GM10266 (cell line): ENCODE results near the gene HGFAC.

Experiments
- DNase-seq: peaks from one replicate; pipeline ENCODE4 v3.0.0; 2012; ENCODE audit errors: extremely low spot score
- TF ChIP-seq, protein P1 (sequence below): IDR thresholded peaks from 2 replicates; pipeline ENCODE4 v1.5.1; 2012; ENCODE audit warnings: mild to moderate bottlenecking, low read depth; ENCODE audit not compliant: control insufficient read depth, insufficient read depth; ENCODE audit errors: missing control alignments

The HGFAC gene

DNA sequence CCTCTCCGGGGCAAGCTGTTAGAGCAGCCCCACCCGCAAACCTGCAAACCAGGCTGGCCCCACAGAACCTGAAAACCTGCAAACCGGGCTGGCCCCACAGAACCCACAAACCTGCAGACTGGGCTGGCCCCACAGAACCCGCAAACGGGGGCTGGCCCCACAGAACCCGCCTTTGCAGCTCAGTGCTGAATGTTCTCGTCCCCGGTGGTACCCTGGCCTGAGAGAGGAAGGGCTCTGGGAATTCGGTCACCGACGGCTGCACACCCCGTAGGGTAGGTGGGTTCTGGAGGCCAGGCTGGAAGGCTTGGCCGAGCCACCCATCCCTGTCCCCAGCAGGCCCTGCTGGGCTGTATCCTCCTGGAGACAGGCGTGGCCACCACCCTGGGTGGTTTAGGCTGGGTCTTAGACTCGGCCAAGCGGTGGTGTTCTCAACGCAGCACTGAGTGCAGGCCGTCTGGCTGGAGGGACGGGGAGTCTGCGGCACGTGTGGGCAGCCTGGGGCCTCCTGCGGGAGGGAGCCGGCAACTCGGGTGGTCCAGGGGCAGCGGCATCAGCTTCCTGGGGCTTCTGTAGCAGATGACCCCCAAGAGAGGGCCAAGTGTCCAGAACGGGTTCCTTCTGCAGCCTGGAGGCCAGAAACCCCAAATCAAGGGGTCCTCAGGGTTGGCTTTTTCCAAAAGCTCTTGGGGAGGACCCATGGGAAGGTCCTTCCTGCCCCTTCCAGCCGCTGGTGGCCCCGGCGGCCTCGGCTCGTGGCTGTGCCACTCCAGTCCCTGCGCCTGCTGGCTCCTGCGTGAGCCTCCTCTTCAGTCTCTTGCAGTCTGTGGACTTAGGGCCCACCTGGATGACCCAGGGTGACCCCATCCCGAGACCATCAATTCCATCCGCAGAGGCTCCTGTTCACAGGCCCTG is 36.9 kb downstream of the HGFAC start:
- TF ChIP-seq, protein P1, sequence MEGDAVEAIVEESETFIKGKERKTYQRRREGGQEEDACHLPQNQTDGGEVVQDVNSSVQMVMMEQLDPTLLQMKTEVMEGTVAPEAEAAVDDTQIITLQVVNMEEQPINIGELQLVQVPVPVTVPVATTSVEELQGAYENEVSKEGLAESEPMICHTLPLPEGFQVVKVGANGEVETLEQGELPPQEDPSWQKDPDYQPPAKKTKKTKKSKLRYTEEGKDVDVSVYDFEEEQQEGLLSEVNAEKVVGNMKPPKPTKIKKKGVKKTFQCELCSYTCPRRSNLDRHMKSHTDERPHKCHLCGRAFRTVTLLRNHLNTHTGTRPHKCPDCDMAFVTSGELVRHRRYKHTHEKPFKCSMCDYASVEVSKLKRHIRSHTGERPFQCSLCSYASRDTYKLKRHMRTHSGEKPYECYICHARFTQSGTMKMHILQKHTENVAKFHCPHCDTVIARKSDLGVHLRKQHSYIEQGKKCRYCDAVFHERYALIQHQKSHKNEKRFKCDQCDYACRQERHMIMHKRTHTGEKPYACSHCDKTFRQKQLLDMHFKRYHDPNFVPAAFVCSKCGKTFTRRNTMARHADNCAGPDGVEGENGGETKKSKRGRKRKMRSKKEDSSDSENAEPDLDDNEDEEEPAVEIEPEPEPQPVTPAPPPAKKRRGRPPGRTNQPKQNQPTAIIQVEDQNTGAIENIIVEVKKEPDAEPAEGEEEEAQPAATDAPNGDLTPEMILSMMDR: no peak
- no peak for DNase-seq

DNA sequence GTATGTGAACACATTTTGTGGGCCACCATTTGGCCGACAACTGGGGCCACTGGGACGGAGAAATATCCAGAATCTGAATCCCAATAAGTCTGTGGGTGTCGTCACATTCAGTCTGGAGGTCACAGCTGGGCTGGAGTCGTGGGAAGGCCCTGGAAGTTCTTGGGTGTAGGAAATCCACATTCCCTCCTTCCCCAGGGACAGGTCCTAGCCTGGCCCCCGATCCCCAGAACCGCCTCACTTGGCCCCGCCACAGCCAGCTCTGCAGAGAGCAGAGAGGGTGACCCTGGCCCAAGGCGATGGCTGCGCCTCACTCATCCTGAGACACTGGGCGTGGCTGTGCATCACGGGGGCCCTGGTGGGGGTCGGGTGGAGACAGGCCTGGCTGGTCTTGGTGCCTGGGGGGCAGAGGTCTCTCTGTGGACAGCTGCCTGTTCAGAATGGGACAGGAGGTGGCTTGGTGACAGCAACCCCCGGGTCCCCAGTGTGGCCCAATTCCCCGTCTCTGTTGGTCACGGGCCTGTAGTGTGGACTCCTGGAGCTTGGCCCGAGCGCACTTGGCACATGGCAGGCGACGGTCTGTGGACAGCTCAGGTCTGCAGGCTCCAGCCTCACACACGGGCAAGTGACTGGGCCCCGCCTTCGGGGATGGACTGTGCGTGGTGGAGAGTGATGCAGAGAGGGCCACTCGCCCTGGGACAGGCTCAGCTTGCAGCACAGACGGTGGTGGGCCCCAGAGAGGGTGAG is 37.8 kb downstream of the HGFAC start:
- DNase-seq: no peak
- TF ChIP-seq, protein P1: no peak

DNA sequence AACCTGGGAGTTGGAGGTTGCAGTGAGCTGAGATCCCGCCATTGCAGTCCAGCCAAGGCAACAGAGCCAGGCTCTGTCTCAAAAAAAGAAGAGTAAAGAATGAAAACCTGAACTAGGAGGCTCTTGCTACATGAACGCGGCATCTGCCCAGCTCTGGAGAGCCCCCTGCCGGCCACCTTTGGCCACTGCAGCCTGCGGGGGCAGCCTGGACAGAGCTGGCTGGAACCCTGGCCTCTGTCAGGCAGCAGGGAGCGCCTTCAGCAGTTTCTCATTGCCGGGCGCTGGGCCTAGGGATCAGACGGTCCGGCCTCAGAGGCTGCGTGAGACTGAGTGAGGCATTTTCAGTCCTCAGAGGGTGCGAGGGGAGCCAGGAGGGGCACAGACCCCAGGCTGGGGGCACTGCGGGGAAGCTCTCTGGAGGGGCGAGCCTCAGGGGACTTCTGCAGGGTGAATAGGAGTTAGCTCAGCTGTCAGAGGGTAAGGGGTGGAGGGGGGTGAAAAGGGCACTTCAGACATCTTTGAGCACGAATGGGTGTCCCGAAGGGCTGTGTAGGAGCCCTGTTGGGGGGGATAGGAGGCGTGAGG is 38.9 kb downstream of the HGFAC start:
- TF ChIP-seq, protein P1: peak; percentile 98
- DNase-seq: peak; percentile 89

DNA sequence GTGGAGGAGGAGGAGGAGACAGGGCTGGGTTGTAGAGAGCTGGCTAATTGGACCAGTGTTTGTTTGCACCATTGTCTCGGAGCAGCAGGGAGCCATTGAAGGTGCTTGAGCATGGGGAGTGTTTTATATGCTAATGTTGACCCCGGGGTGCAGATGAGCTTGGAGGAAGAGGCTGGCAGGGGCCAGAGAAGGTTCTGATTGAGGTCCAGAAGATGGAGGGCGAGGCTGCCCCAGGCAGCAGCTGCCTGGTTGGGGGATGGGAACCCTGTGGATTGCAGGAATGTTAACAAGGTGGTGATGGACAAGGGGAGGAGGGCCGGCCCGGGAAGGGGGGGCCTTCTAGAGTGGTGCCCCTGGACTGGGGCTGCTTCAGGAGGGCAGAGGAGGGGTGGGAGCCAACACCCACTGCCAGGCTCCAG is 39.4 kb downstream of the HGFAC start:
- TF ChIP-seq, protein P1: no peak
- no peak for DNase-seq

DNA sequence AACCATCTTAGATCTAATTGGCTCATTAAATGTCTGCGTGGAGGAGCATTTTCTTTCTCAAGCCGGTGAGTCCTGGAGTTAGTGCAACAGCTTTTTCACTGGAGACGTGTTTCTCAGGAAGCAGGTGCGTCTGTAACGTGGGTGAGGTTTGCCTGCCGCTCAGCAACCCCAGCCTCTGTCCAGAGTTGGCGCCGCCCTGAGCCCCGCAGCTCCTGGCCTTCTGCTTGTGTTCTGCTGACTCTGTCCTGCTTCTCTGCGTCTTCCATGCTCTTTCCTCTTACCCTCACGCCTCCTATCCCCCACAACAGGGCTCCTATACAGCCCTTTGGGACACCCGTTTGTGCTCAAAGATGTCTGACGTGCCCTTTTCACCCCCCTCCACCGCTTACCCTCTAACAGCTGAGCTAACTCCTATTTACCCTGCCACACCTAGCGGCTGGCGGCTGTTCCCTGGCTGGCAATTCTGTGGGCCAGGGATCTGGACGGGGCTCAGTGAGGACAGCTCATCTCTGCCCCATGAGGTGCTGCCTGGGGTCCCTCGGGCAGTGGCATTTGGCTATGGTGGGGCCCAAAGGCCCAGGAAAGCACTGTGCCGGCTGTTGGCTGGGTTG is 40.1 kb downstream of the HGFAC start:
- TF ChIP-seq, protein P1: no peak

DNA sequence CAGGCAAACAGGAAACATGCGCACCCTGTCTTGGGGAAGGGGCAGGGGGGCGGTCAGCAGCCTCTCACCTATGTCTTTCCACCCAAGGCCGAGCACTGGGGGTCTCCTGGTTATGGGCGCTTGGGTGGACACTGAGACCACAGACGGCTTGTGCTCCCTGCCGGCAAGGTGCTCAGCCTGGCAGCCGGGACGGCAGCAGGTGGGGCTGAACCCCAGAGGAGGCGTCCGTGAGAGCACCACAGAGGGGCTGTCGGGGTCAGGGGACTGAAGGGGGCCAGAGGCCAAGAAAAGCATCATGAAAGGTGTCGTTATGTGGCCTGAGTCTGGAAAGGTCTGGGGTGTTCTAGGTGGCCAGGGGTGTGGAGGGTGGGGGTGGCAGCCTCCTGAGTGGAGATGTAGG is 40.9 kb downstream of the HGFAC start:
- DNase-seq: no peak
- TF ChIP-seq, protein P1: no peak

More for the DNA sequence above, 40.1 kb downstream of the HGFAC start:
- no peak for DNase-seq
